NCI-H2107 (cell line): ENCODE data around the gene OR1K1.
A peak's percentile ranks its signal among the peaks of the same experiment; 100 is the strongest.
"Not testable (repeated sequence)": the region's sequence is repeated elsewhere in the genome, so short reads cannot be mapped to it uniquely, and the experiment has no call there.

ENCODE experiments used
- DNase-seq: peaks from one replicate; lab custom pipeline; 2025; lab: John Stamatoyannopoulos, UW

OR1K1 gene, protein sequence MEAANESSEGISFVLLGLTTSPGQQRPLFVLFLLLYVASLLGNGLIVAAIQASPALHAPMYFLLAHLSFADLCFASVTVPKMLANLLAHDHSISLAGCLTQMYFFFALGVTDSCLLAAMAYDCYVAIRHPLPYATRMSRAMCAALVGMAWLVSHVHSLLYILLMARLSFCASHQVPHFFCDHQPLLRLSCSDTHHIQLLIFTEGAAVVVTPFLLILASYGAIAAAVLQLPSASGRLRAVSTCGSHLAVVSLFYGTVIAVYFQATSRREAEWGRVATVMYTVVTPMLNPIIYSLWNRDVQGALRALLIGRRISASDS

DNA sequence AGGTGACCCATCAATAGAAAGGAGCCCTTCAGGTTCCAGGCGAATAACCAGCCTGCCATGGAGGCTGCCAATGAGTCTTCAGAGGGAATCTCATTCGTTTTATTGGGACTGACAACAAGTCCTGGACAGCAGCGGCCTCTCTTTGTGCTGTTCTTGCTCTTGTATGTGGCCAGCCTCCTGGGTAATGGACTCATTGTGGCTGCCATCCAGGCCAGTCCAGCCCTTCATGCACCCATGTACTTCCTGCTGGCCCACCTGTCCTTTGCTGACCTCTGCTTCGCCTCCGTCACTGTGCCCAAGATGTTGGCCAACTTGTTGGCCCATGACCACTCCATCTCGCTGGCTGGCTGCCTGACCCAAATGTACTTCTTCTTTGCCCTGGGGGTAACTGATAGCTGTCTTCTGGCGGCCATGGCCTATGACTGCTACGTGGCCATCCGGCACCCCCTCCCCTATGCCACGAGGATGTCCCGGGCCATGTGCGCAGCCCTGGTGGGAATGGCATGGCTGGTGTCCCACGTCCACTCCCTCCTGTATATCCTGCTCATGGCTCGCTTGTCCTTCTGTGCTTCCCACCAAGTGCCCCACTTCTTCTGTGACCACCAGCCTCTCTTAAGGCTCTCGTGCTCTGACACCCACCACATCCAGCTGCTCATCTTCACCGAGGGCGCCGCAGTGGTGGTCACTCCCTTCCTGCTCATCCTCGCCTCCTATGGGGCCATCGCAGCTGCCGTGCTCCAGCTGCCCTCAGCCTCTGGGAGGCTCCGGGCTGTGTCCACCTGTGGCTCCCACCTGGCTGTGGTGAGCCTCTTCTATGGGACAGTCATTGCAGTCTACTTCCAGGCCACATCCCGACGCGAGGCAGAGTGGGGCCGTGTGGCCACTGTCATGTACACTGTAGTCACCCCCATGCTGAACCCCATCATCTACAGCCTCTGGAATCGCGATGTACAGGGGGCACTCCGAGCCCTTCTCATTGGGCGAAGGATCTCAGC, at the start of gene OR1K1:
OR1K1 (plus strand) TSS at position 58 of the 995 bp plus-strand sequence; CDS start at position 58, 0 bp downstream.
- no peak for DNase-seq

DNA sequence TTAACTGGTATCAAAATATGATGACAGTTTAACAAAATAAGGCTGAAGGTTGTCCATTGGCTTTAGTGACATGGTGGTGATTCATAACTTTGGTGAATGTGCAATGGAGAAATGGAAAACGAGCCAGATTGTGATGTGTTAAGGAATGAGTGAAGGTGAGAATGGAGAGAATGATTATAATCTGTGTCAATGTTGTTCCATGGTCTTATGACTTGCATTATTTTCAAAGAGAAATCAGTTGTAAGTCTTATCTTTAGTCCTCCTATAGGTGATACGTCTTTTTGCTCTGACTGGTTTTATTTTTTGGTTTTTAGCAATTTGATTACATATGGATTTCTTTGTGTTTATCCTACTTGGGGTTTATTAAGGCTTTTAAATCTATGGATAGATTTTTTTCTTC, 45.1 kb upstream of the OR1K1 start:
- no peak for DNase-seq

- no peak for DNase-seq
Observed at GRCh38 chr9:122767817-122768216, 32.1 kb upstream of the OR1K1 start.

DNA sequence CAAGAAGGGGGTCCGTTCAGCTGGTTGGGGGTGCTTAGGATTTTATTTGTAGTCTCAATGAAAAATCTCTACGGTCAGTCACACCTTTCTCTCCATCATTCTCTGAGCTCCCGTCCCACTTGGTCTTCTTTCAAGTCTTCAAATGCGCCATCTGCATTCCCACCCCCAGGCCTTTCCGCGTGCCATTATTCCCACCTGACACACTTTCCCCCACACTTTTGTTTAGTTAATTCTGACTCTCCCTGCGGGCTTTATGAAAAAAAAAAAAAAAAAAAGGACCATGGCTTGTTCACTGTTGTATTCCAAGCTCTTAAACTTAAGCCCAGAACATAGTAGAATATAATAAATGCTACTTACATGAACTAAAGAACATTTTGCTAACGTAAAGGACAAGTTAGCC, 22.9 kb upstream of the OR1K1 start:
- no peak for DNase-seq

GRCh38 chr9:122777935-122778627, 21.8 kb upstream of the OR1K1 start:
- DNase-seq = no peak

- DNase-seq = no peak
Observed at GRCh38 chr9:122779181-122779580, 20.7 kb upstream of the OR1K1 start.

GRCh38 chr9:122780026-122780425, 19.9 kb upstream of the OR1K1 start:
- DNase-seq = no peak

GRCh38 chr9:122781671-122782070, 18.3 kb upstream of the OR1K1 start:
- DNase-seq = no peak

- DNase-seq = no peak
Observed at GRCh38 chr9:122785269-122785668, 14.7 kb upstream of the OR1K1 start.

DNA sequence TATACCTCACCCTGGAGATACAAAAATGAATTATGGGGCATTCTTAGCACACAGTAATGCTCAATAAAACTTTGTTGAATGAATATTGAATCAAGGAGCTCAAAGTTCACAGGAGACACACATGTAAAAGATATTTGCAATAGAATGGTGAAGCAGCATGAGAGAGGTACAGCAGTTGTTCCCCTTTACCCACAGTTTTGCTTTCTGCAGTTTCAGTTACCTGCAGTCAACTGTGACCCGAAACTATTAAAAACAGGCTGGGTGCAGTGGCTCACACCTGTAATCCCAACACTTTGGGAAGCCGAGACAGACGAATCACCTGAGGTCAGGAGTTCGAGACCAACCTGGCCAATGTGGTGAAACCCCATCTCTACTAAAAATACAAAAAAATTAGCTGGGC, 13.6 kb upstream of the OR1K1 start:
- DNase-seq = no peak

DNA sequence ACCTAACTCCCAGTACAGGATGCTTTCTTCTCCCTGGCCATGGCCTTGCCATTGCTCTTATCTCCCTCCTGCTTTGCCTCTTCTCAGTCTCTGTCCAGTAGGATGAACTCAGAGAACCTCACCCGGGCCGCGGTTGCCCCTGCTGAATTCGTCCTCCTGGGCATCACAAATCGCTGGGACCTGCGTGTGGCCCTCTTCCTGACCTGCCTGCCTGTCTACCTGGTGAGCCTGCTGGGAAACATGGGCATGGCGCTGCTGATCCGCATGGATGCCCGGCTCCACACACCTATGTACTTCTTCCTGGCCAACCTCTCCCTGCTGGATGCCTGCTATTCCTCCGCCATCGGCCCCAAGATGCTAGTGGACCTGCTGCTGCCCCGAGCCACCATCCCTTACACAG, 11.1 kb upstream of the OR1K1 start, which contains the start of gene OR5C1:
OR5C1 (plus strand) TSS at position 103 of the 400 bp plus-strand sequence; CDS start at position 103, 0 bp downstream.
- no peak for DNase-seq

GRCh38 chr9:122789256-122790046, 10.5 kb upstream of the OR1K1 start:
- DNase-seq = no peak

GRCh38 chr9:122791872-122792669, 7.9 kb upstream of the OR1K1 start:
- DNase-seq = no peak

- DNase-seq = no peak
Observed at GRCh38 chr9:122797316-122798063, 2.4 kb upstream of the OR1K1 start.

DNA sequence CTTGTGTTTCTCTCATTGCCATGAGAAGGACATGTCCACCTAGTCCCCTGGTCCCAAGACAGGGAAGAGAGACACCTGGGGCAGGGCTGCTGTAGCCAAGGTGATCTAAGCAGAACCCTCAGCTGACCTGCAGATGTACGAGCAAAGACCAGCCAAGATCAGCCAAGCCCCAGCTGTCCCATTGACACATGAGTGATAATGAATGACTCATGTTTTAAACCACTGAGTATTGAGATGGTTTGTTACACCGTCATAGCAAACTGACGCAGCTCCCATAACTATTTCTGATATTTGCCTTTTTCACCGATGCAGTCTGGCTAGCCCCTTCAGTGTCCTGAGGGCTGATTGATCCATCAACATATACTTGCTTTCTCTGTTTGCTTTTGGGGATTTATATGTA, 6.7 kb downstream of the OR1K1 start:
- no peak for DNase-seq

- DNase-seq = no peak
Observed at GRCh38 chr9:122807271-122807900, 7.5 kb downstream of the OR1K1 start.

DNA sequence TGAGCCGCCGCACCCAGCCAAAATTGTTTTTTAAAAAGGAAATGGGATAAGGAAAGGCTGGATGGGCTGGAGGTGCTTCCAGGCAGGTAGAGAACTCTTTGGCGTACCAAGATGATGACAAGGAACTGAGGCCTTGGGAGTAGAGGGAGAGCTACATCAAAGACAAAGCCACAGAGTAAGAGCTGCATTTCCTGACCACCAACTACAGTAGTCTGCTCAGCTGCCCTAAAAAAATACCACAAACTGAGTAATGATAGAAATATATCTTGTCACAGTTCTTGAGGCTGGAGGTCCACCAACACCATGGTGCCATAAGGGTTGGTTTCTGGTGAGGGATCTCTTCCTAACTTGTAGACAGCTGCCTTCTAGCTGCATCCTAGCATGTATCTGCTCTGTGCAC, 8.2 kb downstream of the OR1K1 start:
- DNase-seq = no peak

DNA sequence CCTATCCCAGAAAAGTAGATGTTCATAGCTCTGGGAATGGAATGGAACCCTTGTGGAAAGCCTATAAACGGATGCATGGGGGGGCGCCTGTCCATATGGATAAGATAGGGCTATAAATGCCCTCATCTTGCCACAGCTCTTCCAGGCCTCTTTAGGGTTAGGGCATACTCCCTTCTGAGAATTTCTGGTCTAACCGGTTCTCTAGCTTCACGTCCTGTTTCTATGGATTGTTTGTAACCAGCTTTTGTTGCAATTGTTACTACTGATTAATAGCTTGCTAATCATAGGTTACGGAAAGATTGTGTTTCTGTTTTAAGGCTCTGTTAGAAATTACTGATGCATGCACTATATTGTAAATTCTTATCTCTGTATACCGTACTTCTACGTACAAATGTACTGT, 9.3 kb downstream of the OR1K1 start:
- not testable (repeated sequence) for DNase-seq

- peak; percentile 81 for DNase-seq
Observed at GRCh38 chr9:122810306-122810946, 10.5 kb downstream of the OR1K1 start.
